ENCODE results near the gene INO80B. TPM values are rescaled to one million over a fixed set of nuclear protein-coding genes. Genes with fewer than 3 reads are reported as not detected.
A peak's percentile ranks its signal among the peaks of the same experiment; 100 is the strongest.
"Not testable (repeated sequence)": the region's sequence is repeated elsewhere in the genome, so short reads cannot be mapped to it uniquely, and the experiment has no call there.

INO80B gene
- total and polyA plus RNA-seq, 9 donors: 9.4 to 60.9 (median 48.6) TPM

DNA sequence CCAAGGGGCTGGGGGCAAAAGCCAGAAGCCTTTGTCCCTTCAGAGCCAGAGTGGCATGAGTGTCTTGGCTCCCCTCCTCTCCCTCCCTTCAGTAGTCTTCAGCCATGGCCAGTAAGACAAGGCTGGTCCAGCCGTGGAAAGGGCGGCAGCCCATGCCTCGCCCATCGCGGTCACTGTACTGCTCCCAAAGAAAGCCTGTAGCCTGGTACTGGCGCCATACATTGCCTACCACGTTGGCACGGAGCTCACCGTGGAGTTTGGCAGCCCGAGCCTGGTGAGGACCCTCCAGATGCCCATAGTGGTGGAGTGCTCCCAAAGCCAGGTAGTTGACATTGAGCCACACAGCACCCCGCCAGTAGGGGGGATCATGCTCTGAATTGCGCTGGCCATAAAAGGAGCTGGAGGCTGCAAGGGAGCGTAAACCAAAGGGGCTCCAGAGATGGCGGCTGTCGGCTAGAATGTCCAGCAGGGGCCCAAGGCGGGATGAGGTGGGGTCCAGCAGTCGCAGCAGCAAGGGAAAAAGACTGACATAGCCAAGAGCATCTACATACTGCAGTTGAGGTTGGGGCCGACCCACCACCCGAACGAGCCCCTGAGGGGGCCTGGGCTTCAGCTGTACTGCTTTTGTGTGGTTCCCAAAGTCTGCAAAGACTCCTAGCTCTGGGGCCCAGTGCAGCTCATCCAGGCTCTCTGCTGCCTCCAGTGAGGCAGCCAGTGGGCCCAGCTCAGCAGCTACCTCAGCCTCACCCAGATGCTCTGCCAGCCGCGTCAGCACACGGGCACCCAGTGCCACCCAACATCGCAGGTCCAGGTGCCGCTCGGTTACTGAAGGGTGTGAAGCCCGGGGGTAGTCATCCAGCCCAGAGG lies 6.5 kb downstream of the INO80B start:
- peak in 1 of 5 donors; percentile 28 for DNase-seq
- H3K27me3 ChIP-seq: no peaks in the 10 kb centered on the region
- no peak overlapping the region for H3K27ac ChIP-seq
- no peaks in the 10 kb centered on the region for H3K9me3 ChIP-seq
- H3K36me3 ChIP-seq: no peaks in the 10 kb centered on the region
- no peak overlapping the region for H3K4me3 ChIP-seq
- 86 to 89% (median 86%) methylated on average over 25 to 27 of the region's 27 CpGs for WGBS, 3 donors
- peaks cover 11% of the 10 kb centered on the region for H3K4me1 ChIP-seq (ENCODE audit: insufficient read depth)
- TF ChIP-seq CTCF (IDR thresholded peaks at IDR 0.05): no peak
- no peak for TF ChIP-seq POLR2A (IDR thresholded peaks at IDR 0.05)
- TF ChIP-seq EP300 (IDR thresholded peaks at IDR 0.05): no peak
- intact Hi-C loops (cut with DNase I): no loop called here

DNA sequence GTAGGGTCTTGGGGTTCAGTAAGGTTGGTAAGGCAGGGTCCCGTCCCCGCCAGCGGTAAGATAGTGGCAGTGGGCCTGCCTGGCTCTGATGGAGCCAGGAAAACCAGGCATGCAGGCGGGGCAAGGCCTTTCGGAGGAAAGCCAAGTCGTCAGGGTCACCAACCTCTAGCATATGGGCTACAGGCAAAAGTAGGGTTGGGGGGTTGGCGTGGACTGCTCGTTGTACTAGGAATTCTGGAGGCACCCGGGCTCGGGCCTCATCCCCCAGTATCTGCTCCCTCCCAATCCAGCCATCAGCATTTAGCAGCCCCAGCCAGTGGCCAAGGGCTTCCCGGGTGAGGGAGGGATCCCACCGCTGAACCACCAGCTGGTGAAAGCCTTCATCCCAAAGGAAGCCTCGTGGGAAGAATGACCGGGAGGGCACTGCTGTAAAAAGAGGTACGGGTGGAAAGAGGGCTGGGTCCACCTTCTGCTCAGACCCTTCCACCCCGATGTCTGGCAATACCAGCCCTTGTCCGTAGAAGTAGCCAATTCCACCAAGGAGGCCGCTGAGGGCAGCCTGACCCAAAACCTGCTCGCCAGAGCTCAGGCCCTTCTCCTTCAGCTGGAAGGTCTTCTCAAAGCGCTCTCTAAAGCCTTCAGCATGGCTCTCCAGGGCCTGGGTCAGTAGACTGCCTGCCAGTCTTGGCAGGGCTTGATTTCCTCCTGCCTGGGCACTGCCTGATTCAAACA lies 7.3 kb downstream of the INO80B start:
- Histone ChIP-seq H3K4me1 (ENCODE audit: insufficient read depth) (peaks cover 9% of the 10 kb centered on the region), H3K4me3 (no peak overlapping the region), H3K9me3 (no peaks in the 10 kb centered on the region), H3K27ac (no peak overlapping the region), H3K36me3 (no peaks in the 10 kb centered on the region), H3K27me3 (no peaks in the 10 kb centered on the region)
- DNase-seq: no peak
- intact Hi-C loops (cut with DNase I): no loop called here
- WGBS, 3 donors: 79 to 85% (median 82%) methylated on average over 20 of the region's 20 CpGs
- TF ChIP-seq EP300 (IDR thresholded peaks at IDR 0.05): no peak

- Histone ChIP-seq H3K9me3 (no peaks in the 10 kb centered on the region), H3K4me1 (ENCODE audit: insufficient read depth) (peaks cover 9% of the 10 kb centered on the region), H3K36me3 (no peaks in the 10 kb centered on the region), H3K4me3 (no peak overlapping the region), H3K27ac (no peak overlapping the region), H3K27me3 (no peaks in the 10 kb centered on the region)
- no peak for TF ChIP-seq CTCF (IDR thresholded peaks at IDR 0.05)
- TF ChIP-seq EP300 (IDR thresholded peaks at IDR 0.05): no peak
- no peak for TF ChIP-seq POLR2A (IDR thresholded peaks at IDR 0.05)
- WGBS, 3 donors: 78 to 83% (median 79%) methylated on average over 4 of the region's 4 CpGs
- intact Hi-C loops (cut with DNase I): no loop called here
- no peak for DNase-seq
Measured at GRCh38 chr2:74462786-74463105, 7.9 kb downstream of the INO80B start.

GRCh38 chr2:74464406-74464805 lies 9.5 kb downstream of the INO80B start:
- no peaks in the 10 kb centered on the region for H3K36me3 ChIP-seq
- no peak for DNase-seq
- no peaks in the 10 kb centered on the region for H3K27me3 ChIP-seq
- peak overlapping the region; percentile 97 for H3K4me3 ChIP-seq
- peak overlapping the region in 1 of 2 donors; percentile 53 for H3K27ac ChIP-seq
- H3K4me1 ChIP-seq (ENCODE audit: insufficient read depth): peaks cover 6% of the 10 kb centered on the region
- H3K9me3 ChIP-seq: no peaks in the 10 kb centered on the region
- TF ChIP-seq POLR2A (IDR thresholded peaks at IDR 0.05) (no peak), CTCF (IDR thresholded peaks at IDR 0.05) (no peak), EP300 (IDR thresholded peaks at IDR 0.05) (no peak)
- intact Hi-C loops (cut with DNase I): no loop called here
- WGBS, 3 donors: 0 to 3% (median 2%) methylated on average over 11 to 13 of the region's 13 CpGs

DNA sequence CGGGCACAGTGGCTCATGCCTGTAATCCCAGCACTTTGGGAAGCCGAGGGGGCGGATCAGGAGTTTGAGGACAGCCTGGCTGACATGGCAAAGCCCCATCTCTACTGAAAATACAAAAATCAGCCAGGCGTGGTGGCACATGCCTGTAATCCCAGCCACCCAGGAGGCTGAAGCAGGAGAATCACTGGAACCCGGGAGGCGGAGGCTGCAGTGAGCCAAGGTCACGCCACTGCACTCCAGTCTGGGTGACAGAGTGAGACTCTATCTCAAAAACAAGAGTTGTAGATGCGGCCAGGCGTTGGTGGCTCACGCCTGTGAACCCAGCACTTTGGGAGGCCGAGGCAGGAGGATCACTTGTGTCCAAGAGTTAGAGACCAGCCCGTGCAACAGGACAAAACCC lies 15.9 kb downstream of the INO80B start:
- intact Hi-C loops (cut with DNase I): loop anchor here in 1 of 4 donors (5.0 kb wide), 1 partner anchor 182 kb away; the partner anchor contains the start of gene SEMA4F
- not testable (repeated sequence) for H3K4me3 ChIP-seq; H3K27ac ChIP-seq; H3K9me3 ChIP-seq; H3K36me3 ChIP-seq; H3K4me1 ChIP-seq (ENCODE audit: insufficient read depth); H3K27me3 ChIP-seq; DNase-seq
- WGBS, 3 donors: 91 to 94% (median 91%) methylated on average over 12 of the region's 12 CpGs

All from ovary (tissue), 9 donors.